IMR-90 (cell line): ENCODE measurements around the gene TCERG1L. TPM values are rescaled to one million over a fixed set of nuclear protein-coding genes. Genes with fewer than 3 reads are reported as not detected.

Experiments used
- ATAC-seq: fragments of 200-7000 bp; cut with Tn5 transposase; 2 replicates; pipeline ENCODE4 v1.9.1; 2020; ENCODE audit warnings: low read depth, mild to moderate bottlenecking, moderate library complexity
- BruUV-seq: library from RNA; stranded (reverse); fragments of 400-500 nt; replicated peaks from 2 replicates; lab custom pipeline; 2021; lab: Mats Ljungman, UMichigan
- CTCF ChIA-PET: fragments of 300-600 bp; formaldehyde crosslinking; extraction: SDS; loops from one replicate; lab custom pipeline; 2021; ENCODE audit warnings: antibody characterized with exemption; lab: Yijun Ruan, JAX
- POLR2A ChIA-PET: fragments of 300-600 bp; sonication (Branson Sonifier 250); formaldehyde crosslinking; loops from one replicate; lab custom pipeline; 2022; ENCODE audit warnings: antibody characterized with exemption; ENCODE audit not compliant: unreplicated experiment; lab: Charles Lee
- DNase-seq: peaks from one replicate; pipeline ENCODE4 v3.0.0; 2013
- H2AFZ ChIP-seq: replicated peaks from 2 replicates; pipeline ENCODE3; 2013; ENCODE audit warnings: low read length, mild to moderate bottlenecking; ENCODE audit not compliant: poor library complexity
- H2AK5ac ChIP-seq: 2 replicates; pipeline ENCODE4 v1.6.1; 2013; ENCODE audit warnings: low read depth, low read length, inconsistent platforms
- H2AK9ac ChIP-seq: replicated peaks from 2 replicates; pipeline ENCODE3; 2013; ENCODE audit warnings: mild to moderate bottlenecking, low read depth, low read length, moderate library complexity; ENCODE audit not compliant: poor library complexity
- H2BK120ac ChIP-seq: 2 replicates; pipeline ENCODE4 v1.6.1; 2013; ENCODE audit warnings: low read depth, low read length, inconsistent platforms
- H2BK15ac ChIP-seq: 3 replicates; pipeline ENCODE4 v1.6.1; 2013; ENCODE audit warnings: low read depth, low read length, inconsistent platforms
- H2BK20ac ChIP-seq: 2 replicates; pipeline ENCODE4 v1.6.1; 2013; ENCODE audit warnings: low read depth, mild to moderate bottlenecking, inconsistent platforms, low read length, moderate library complexity
- H2BK5ac ChIP-seq: 2 replicates; pipeline ENCODE4 v1.6.1; 2013; ENCODE audit warnings: mild to moderate bottlenecking, low read depth, low read length, inconsistent platforms; ENCODE audit not compliant: poor library complexity, severe bottlenecking
- H3K14ac ChIP-seq: replicated peaks from 2 replicates; pipeline ENCODE4 v1.6.1; 2013; ENCODE audit warnings: low read depth, low read length, inconsistent platforms
- H3K18ac ChIP-seq: 2 replicates; pipeline ENCODE4 v1.6.1; 2013; ENCODE audit warnings: low read depth, low read length, control low read depth
- H3K23ac ChIP-seq: 2 replicates; pipeline ENCODE4 v1.6.1; 2013; ENCODE audit warnings: low read depth, low read length, inconsistent platforms
- H3K27ac ChIP-seq: 2 replicates; pipeline ENCODE4 v1.5.1; 2013; ENCODE audit warnings: mild to moderate bottlenecking, control low read depth, low read length; ENCODE audit not compliant: insufficient read depth
- H3K27me3 ChIP-seq: 2 replicates; pipeline ENCODE4 v1.6.1; 2013; ENCODE audit warnings: low read length; ENCODE audit not compliant: control insufficient read depth, insufficient read depth
- H3K36me3 ChIP-seq: 2 replicates; pipeline ENCODE4 v1.6.1; 2013; ENCODE audit warnings: low read length, mixed read lengths; ENCODE audit not compliant: control insufficient read depth, insufficient read depth
- H3K4ac ChIP-seq: 2 replicates; pipeline ENCODE4 v1.6.1; 2013; ENCODE audit warnings: low read depth, low read length, inconsistent platforms
- H3K4me1 ChIP-seq: 2 replicates; pipeline ENCODE4 v1.6.1; 2013; ENCODE audit warnings: low read length, mixed read lengths; ENCODE audit not compliant: control insufficient read depth, insufficient read depth
- H3K4me2 ChIP-seq: 2 replicates; pipeline ENCODE4 v1.6.1; 2013; ENCODE audit warnings: low read depth, mild to moderate bottlenecking, control low read depth, low read length, moderate library complexity
- H3K4me3 ChIP-seq: 2 replicates; pipeline ENCODE4 v1.5.1; 2013; ENCODE audit warnings: low read depth, mild to moderate bottlenecking, control low read depth, low read length, moderate library complexity; ENCODE audit not compliant: insufficient read depth
- H3K56ac ChIP-seq: 2 replicates; pipeline ENCODE4 v1.6.1; 2013; ENCODE audit warnings: low read length, inconsistent platforms; ENCODE audit not compliant: insufficient read depth; ENCODE audit errors: extremely low read depth
- H3K79me1 ChIP-seq, 2 experiments: 2 replicates each; pipeline ENCODE4 v1.6.1; 2013; ENCODE audit warnings: low read length in 2 of 2, inconsistent platforms in 1 of 2, low read depth in 1 of 2
- H3K9ac ChIP-seq: 2 replicates; pipeline ENCODE4 v1.6.1; 2013; ENCODE audit warnings: low read depth, low read length, control low read depth
- H3K9me1 ChIP-seq: 2 replicates; pipeline ENCODE4 v1.6.1; 2013; ENCODE audit warnings: low read length, inconsistent platforms; ENCODE audit not compliant: insufficient read depth
- H3K9me3 ChIP-seq: 2 replicates; pipeline ENCODE4 v1.6.1; 2013; ENCODE audit warnings: low read length; ENCODE audit not compliant: control insufficient read depth, insufficient read depth
- H4K20me1 ChIP-seq: 2 replicates; pipeline ENCODE4 v1.6.1; 2013; ENCODE audit warnings: low read length, inconsistent platforms; ENCODE audit not compliant: insufficient read depth
- H4K5ac ChIP-seq: 2 replicates; pipeline ENCODE4 v1.6.1; 2013; ENCODE audit warnings: mild to moderate bottlenecking, low read depth, low read length, control low read depth
- H4K8ac ChIP-seq, 2 experiments: 2 replicates each; pipeline ENCODE4 v1.6.1; 2013; ENCODE audit warnings: low read depth in 2 of 2, low read length in 2 of 2, control low read depth in 1 of 2, inconsistent platforms in 1 of 2
- H4K91ac ChIP-seq: 2 replicates; pipeline ENCODE4 v1.6.1; 2013; ENCODE audit warnings: low read depth, low read length, inconsistent platforms; ENCODE audit not compliant: insufficient read depth
- CEBPB ChIP-seq: IDR thresholded peaks from 2 replicates; pipeline ENCODE4 v1.6.1; 2012; ENCODE audit warnings: low read depth, low read length, improper control_type of control experiment
- CHD1 ChIP-seq: IDR thresholded peaks from 2 replicates; pipeline ENCODE4 v1.6.1; 2012; ENCODE audit warnings: low read depth, low read length, improper control_type of control experiment
- CTCF ChIP-seq: conservative IDR thresholded peaks from 2 replicates; pipeline ENCODE4 v1.5.1; 2012; ENCODE audit warnings: mild to moderate bottlenecking, low read depth, low read length, improper control_type of control experiment
- ELK1 ChIP-seq: fragments of 150-350 bp; IDR thresholded peaks from 2 replicates; pipeline ENCODE4 v1.6.1; 2016; ENCODE audit warnings: low read depth, mild to moderate bottlenecking, low read length, moderate library complexity, borderline replicate concordance
- FOS ChIP-seq: fragments of 150-350 bp; IDR thresholded peaks from 2 replicates; pipeline ENCODE4 v1.6.1; 2016; ENCODE audit warnings: low read depth, low read length
- MAFK ChIP-seq: IDR thresholded peaks from 2 replicates; pipeline ENCODE4 v1.6.1; 2012; ENCODE audit warnings: low read depth, low read length, improper control_type of control experiment
- MAZ ChIP-seq: IDR thresholded peaks from 2 replicates; pipeline ENCODE4 v1.6.1; 2012; ENCODE audit warnings: low read depth, mild to moderate bottlenecking, low read length, improper control_type of control experiment, moderate library complexity, borderline replicate concordance
- MXI1 ChIP-seq: IDR thresholded peaks from 2 replicates; pipeline ENCODE4 v1.6.1; 2012; ENCODE audit warnings: low read depth, mild to moderate bottlenecking, low read length, moderate library complexity, borderline replicate concordance
- NFE2L2 ChIP-seq: fragments of 150-350 bp; IDR thresholded peaks from 2 replicates; pipeline ENCODE4 v1.6.1; 2016; ENCODE audit warnings: low read depth, mild to moderate bottlenecking, low read length
- POLR2A ChIP-seq: IDR thresholded peaks from 2 replicates; pipeline ENCODE4 v1.6.1; 2012; ENCODE audit warnings: mild to moderate bottlenecking, low read depth, low read length
- RAD21 ChIP-seq: IDR thresholded peaks from 2 replicates; pipeline ENCODE4 v1.6.1; 2012; ENCODE audit warnings: low read length, improper control_type of control experiment
- RCOR1 ChIP-seq: IDR thresholded peaks from 2 replicates; pipeline ENCODE4 v1.6.1; 2012; ENCODE audit warnings: mild to moderate bottlenecking, low read length, improper control_type of control experiment; ENCODE audit not compliant: insufficient replicate concordance
- RFX5 ChIP-seq: IDR thresholded peaks from 2 replicates; pipeline ENCODE4 v1.8.0; 2012; ENCODE audit warnings: low read depth, mild to moderate bottlenecking, low read length, moderate library complexity
- SMC3 ChIP-seq: fragments of 150-350 bp; IDR thresholded peaks from 2 replicates; pipeline ENCODE4 v1.6.1; 2016; ENCODE audit warnings: low read depth, mild to moderate bottlenecking, antibody characterized with exemption, low read length, moderate library complexity
- WGBS, 2 experiments: methylation state at CpG; one replicate each; pipeline versions ENCODE4 v1.1.5 to v1.1.7; 2013; ENCODE audit warnings: missing lambda C conversion rate in 2 of 2; ENCODE audit not compliant: insufficient read length in 1 of 2; ENCODE audit errors: extremely low coverage in 2 of 2; 5-methylcytosine and 5-hydroxymethylcytosine counted together
- dilution Hi-C: fragments of 300-500 bp; cut with HindIII; formaldehyde crosslinking; loops from one replicate; pipeline ENCODE4 v1.14.3; 2018; ENCODE audit warnings: low sequenced_read_pairs; ENCODE audit not compliant: unreplicated experiment
- in situ Hi-C: fragments of 300-500 bp; cut with MboI; formaldehyde crosslinking; loops from 3 replicates; pipeline ENCODE4 v1.14.3; 2019; ENCODE audit warnings: low sequenced_read_pairs, inconsistent platforms, mixed read lengths
- intact Hi-C: fragments of 100-400 bp; cut with micrococcal nuclease; formaldehyde crosslinking; loops from 2 replicates; pipeline ENCODE4 v1.10.0; 2022
- polyA plus RNA-seq, 3 experiments: library from polyadenylated mRNA; depleted of rRNA; stranded (reverse); fragments of >200 nt; gene quantifications; 2 replicates each; pipeline ENCODE4 v1.2.3, GENCODE V29; 2012; ENCODE audit warnings: low replicate concordance in 1 of 3
- total RNA-seq: library from RNA; depleted of rRNA; stranded (reverse); fragments of >200 nt; gene quantifications from 2 replicates; pipeline ENCODE4 v1.2.3, GENCODE V29; 2012
- TF ChIP-seq, protein P1 (sequence below): fragments of 150-350 bp; IDR thresholded peaks from 2 replicates; pipeline ENCODE4 v1.6.1; 2017; ENCODE audit warnings: mild to moderate bottlenecking, antibody characterized with exemption, low read length, low read depth

Gene TCERG1L
- total and polyA plus RNA-seq, 2 of the 4 experiments (the other 2 are of a cell fraction): not detected

DNA sequence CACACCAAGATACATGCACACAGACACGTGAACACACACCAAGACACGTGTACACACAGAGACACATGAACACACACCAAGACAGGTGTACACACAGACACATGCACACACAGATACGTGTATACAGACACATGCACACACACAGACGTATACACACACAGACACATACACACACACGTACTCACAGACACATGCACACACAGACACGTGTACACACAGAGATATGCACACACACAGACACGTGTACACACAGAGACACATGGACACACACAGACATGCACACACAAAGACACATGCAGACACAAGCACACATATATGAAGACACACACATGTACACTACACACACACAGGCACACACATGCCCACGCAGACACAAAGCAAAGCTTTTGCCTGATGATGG is 134.6 kb downstream of the TCERG1L start:
- Histone ChIP-seq H3K27ac (no peak overlapping the region), H3K27me3 (no peaks in the 10 kb centered on the region), H3K4me3 (no peak overlapping the region), H3K79me1 (no peaks in the 10 kb centered on the region), H2BK5ac (no peak overlapping the region), H4K8ac (no peak overlapping the region), H2BK120ac (no peak overlapping the region), H3K23ac (no peak overlapping the region), H3K9me3 (peaks cover 74% of the 10 kb centered on the region), H4K91ac (no peak overlapping the region), H3K14ac (no peak overlapping the region), H3K36me3 (no peaks in the 10 kb centered on the region), H2BK20ac (no peak overlapping the region), H3K56ac (no peak overlapping the region), H2AK9ac (no peak overlapping the region), H3K18ac (no peak overlapping the region), H3K4me1 (no peaks in the 10 kb centered on the region), H3K4me2 (no peak overlapping the region), H2AFZ (no peak overlapping the region), H3K4ac (no peak overlapping the region), H4K20me1 (no peaks in the 10 kb centered on the region), H4K5ac (no peak overlapping the region), H3K9me1 (no peaks in the 10 kb centered on the region), H2BK15ac (no peak overlapping the region), H2AK5ac (no peak overlapping the region), H3K9ac (no peak overlapping the region)
- BruUV-seq: no TSS peak
- in situ Hi-C loops (no loop called here), intact Hi-C loops (no loop called here), dilution Hi-C loops (no loop called here)
- ChIA-PET POLR2A (no interaction called here), CTCF (no interaction called here)
- TF ChIP-seq RCOR1: no peak
- no peak for TF ChIP-seq MAFK
- no peak for TF ChIP-seq ELK1
- no peak for TF ChIP-seq MXI1
- no peak for TF ChIP-seq CEBPB
- TF ChIP-seq RFX5: no peak
- TF ChIP-seq CTCF: no peak
- no peak for TF ChIP-seq NFE2L2
- TF ChIP-seq FOS: no peak
- TF ChIP-seq CHD1: no peak
- TF ChIP-seq, protein P1, sequence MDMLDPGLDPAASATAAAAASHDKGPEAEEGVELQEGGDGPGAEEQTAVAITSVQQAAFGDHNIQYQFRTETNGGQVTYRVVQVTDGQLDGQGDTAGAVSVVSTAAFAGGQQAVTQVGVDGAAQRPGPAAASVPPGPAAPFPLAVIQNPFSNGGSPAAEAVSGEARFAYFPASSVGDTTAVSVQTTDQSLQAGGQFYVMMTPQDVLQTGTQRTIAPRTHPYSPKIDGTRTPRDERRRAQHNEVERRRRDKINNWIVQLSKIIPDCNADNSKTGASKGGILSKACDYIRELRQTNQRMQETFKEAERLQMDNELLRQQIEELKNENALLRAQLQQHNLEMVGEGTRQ: no peak
- TF ChIP-seq SMC3: no peak
- TF ChIP-seq MAZ: no peak
- no peak for TF ChIP-seq POLR2A
- TF ChIP-seq RAD21: no peak
- no peak for DNase-seq
- 50% methylated on average over 6 of the region's 8 CpGs; no CpG with 5 or more reads in 1 of the 2 experiments for WGBS, 2 experiments
- no peak for ATAC-seq
